Activated CD8-positive, alpha-beta memory T cell treated with anti-CD3 and anti-CD28 coated beads, Interleukin-2, amount 10 ng/mL, durations not matched to agents 7 days and 5 days (primary cell): ENCODE data around the gene GRAPL. TPM values are rescaled to one million over a fixed set of nuclear protein-coding genes. Genes with fewer than 3 reads are reported as not detected.
"Not testable (repeated sequence)": the region's sequence is repeated elsewhere in the genome, so short reads cannot be mapped to it uniquely, and the experiment has no call there.

Experiments
- ATAC-seq: fragments of 150-1000 bp; cut with Tn5 transposase; one replicate; pipeline ENCODE4 v1.10.0; 2021; ENCODE audit warnings: moderate library complexity
- CTCF ChIA-PET: fragments of 350-600 bp; sonication (Branson Sonifier 250); formaldehyde crosslinking; loops from one replicate; lab custom pipeline; 2021; ENCODE audit warnings: antibody characterized with exemption; lab: Charles Lee
- DNase-seq: peaks from one replicate; pipeline ENCODE4 v3.0.0-alpha.2; 2020
- H3K27ac Mint-ChIP-seq: one replicate; pipeline ENCODE4 v1.8.0; 2021; ENCODE audit warnings: mild to moderate bottlenecking, mixed read lengths
- H3K27me3 Mint-ChIP-seq: one replicate; pipeline ENCODE4 v1.8.0; 2021; ENCODE audit warnings: mixed read lengths
- H3K36me3 Mint-ChIP-seq: one replicate; pipeline ENCODE4 v1.8.0; 2021; ENCODE audit warnings: mild to moderate bottlenecking, mixed read lengths
- H3K4me1 Mint-ChIP-seq: one replicate; pipeline ENCODE4 v1.8.0; 2021; ENCODE audit warnings: mixed read lengths
- H3K4me3 Mint-ChIP-seq: one replicate; pipeline ENCODE4 v1.8.0; 2021; ENCODE audit warnings: mild to moderate bottlenecking, moderate library complexity, mixed read lengths
- H3K9me3 Mint-ChIP-seq: one replicate; pipeline ENCODE4 v1.8.0; 2022; ENCODE audit warnings: low read depth, mixed read lengths
- total RNA-seq, 2 experiments: library from RNA; stranded (reverse); gene quantifications; one replicate each; pipeline ENCODE4 v1.2.3, GENCODE V29; 2021

GRAPL gene
- total RNA-seq, 2 experiments from 2014 or later: 7.5 to 8.1 TPM

GRCh38 chr17:19150678-19151615, 23.6 kb downstream of the GRAPL start:
- CTCF ChIA-PET, H3K4me1 Mint-ChIP-seq, DNase-seq, ATAC-seq, H3K4me3 Mint-ChIP-seq, H3K27me3 Mint-ChIP-seq, H3K9me3 Mint-ChIP-seq, H3K27ac Mint-ChIP-seq, H3K36me3 Mint-ChIP-seq: not testable (repeated sequence)

DNA sequence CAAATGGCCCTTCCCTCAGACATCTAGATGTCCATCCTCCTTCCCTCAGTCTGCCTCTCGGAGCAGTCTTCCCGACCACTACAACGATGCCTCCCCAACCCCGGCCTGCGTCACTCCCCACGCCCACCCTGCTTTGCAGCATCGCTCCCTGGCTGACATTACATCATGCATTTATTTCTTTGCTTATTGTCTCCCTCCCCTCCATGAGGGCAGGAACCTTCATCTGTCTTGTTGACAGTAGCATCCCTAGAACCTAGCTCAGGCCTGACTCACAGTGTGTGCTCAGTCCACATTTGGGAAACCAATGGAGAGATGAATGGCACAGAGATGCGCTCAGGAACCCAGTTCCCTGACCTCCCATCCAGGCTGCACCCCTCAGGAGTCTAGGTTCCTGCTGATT, 30.2 kb downstream of the GRAPL start:
- CTCF ChIA-PET, DNase-seq, H3K4me3 Mint-ChIP-seq, H3K9me3 Mint-ChIP-seq, H3K27ac Mint-ChIP-seq, ATAC-seq, H3K4me1 Mint-ChIP-seq, H3K36me3 Mint-ChIP-seq, H3K27me3 Mint-ChIP-seq: not testable (repeated sequence)

GRCh38 chr17:19158478-19158877, 31.1 kb downstream of the GRAPL start:
- H3K36me3 Mint-ChIP-seq, H3K4me1 Mint-ChIP-seq, H3K4me3 Mint-ChIP-seq, H3K9me3 Mint-ChIP-seq, DNase-seq, CTCF ChIA-PET, H3K27me3 Mint-ChIP-seq, ATAC-seq, H3K27ac Mint-ChIP-seq: not testable (repeated sequence)

- H3K4me1 Mint-ChIP-seq, H3K36me3 Mint-ChIP-seq, H3K9me3 Mint-ChIP-seq, H3K4me3 Mint-ChIP-seq, DNase-seq, H3K27me3 Mint-ChIP-seq, H3K27ac Mint-ChIP-seq, CTCF ChIA-PET, ATAC-seq: not testable (repeated sequence)
Observed at GRCh38 chr17:19158938-19159337, 31.5 kb downstream of the GRAPL start.

- ATAC-seq: peak; percentile 47
- H3K4me3 Mint-ChIP-seq, CTCF ChIA-PET, DNase-seq, H3K27me3 Mint-ChIP-seq, H3K27ac Mint-ChIP-seq, H3K9me3 Mint-ChIP-seq, H3K36me3 Mint-ChIP-seq, H3K4me1 Mint-ChIP-seq: not testable (repeated sequence)
Observed at GRCh38 chr17:19161308-19162107, 34.1 kb downstream of the GRAPL start.

GRCh38 chr17:19162384-19163216, 35.2 kb downstream of the GRAPL start:
- H3K27ac Mint-ChIP-seq, H3K27me3 Mint-ChIP-seq, H3K4me1 Mint-ChIP-seq, H3K9me3 Mint-ChIP-seq, H3K4me3 Mint-ChIP-seq, DNase-seq, CTCF ChIA-PET, H3K36me3 Mint-ChIP-seq: not testable (repeated sequence)
- peak; percentile 30 for ATAC-seq

DNA sequence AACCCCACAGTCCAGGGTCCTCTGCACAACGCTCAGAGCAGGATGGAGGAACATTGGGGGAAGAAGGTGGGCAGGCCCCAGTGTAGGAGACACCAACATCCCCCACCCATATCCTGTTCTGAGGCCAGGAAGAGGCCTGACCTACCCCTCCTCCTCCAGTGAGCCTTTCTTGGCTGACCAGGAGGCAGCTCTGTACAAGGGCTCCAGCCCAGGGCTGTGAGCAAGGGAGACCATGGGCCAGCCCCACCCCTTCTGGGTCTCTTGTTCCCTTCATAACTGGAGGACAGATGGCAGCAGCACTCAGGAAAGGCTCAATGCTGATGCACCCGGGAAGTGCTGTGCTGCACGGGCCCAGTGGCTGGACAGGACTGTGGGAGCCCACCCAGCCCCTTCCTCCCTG, 47.0 kb downstream of the GRAPL start:
- H3K27me3 Mint-ChIP-seq, CTCF ChIA-PET, H3K4me1 Mint-ChIP-seq, DNase-seq, H3K9me3 Mint-ChIP-seq, ATAC-seq, H3K36me3 Mint-ChIP-seq, H3K4me3 Mint-ChIP-seq, H3K27ac Mint-ChIP-seq: not testable (repeated sequence)

- H3K9me3 Mint-ChIP-seq, H3K4me1 Mint-ChIP-seq, CTCF ChIA-PET: not testable (repeated sequence)
Observed at GRCh38 chr17:19175410-19175809, 48.0 kb downstream of the GRAPL start.

GRCh38 chr17:19181040-19181875, 53.9 kb downstream of the GRAPL start:
- H3K36me3 Mint-ChIP-seq, H3K4me1 Mint-ChIP-seq, CTCF ChIA-PET, H3K27me3 Mint-ChIP-seq, H3K27ac Mint-ChIP-seq, DNase-seq, H3K9me3 Mint-ChIP-seq, H3K4me3 Mint-ChIP-seq: not testable (repeated sequence)
- peak; percentile 99 for ATAC-seq

More at GRCh38 chr17:19175410-19175809, 48.0 kb downstream of the GRAPL start:
- not testable (repeated sequence) for H3K36me3 Mint-ChIP-seq, H3K4me3 Mint-ChIP-seq, H3K27me3 Mint-ChIP-seq, DNase-seq, H3K27ac Mint-ChIP-seq
- peak; percentile 99 for ATAC-seq

GRCh38 chr17:19187883-19188869, 60.8 kb downstream of the GRAPL start:
- H3K36me3 Mint-ChIP-seq, CTCF ChIA-PET, H3K9me3 Mint-ChIP-seq, H3K27me3 Mint-ChIP-seq, ATAC-seq, DNase-seq, H3K4me1 Mint-ChIP-seq, H3K27ac Mint-ChIP-seq, H3K4me3 Mint-ChIP-seq: not testable (repeated sequence)

GRCh38 chr17:19188870-19189708, 61.7 kb downstream of the GRAPL start:
- H3K27me3 Mint-ChIP-seq, H3K4me1 Mint-ChIP-seq, H3K27ac Mint-ChIP-seq, H3K36me3 Mint-ChIP-seq, H3K4me3 Mint-ChIP-seq, CTCF ChIA-PET, DNase-seq, H3K9me3 Mint-ChIP-seq: not testable (repeated sequence)
- ATAC-seq: peak; percentile 85
